Stimulated activated CD4-positive, alpha-beta T cell treated with anti-CD3 and anti-CD28 coated beads, Interleukin-1b, Interleukin-23, amount 100 ng/mL, for 48 hours (primary cell): ENCODE measurements around the gene PCDHGA7.
"Not testable (repeated sequence)": the region's sequence is repeated elsewhere in the genome, so short reads cannot be mapped to it uniquely, and the experiment has no call there.

Experiments
- DNase-seq: peaks from one replicate; pipeline ENCODE4 v3.0.0-alpha.2; 2020

Gene PCDHGA7

DNA sequence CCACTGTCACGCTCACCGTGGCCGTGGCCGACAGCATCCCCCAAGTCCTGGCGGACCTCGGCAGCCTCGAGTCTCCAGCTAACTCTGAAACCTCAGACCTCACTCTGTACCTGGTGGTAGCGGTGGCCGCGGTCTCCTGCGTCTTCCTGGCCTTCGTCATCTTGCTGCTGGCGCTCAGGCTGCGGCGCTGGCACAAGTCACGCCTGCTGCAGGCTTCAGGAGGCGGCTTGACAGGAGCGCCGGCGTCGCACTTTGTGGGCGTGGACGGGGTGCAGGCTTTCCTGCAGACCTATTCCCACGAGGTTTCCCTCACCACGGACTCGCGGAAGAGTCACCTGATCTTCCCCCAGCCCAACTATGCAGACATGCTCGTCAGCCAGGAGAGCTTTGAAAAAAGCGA lies 50.2 kb downstream of the PCDHGA7 start:
- not testable (repeated sequence) for DNase-seq

DNA sequence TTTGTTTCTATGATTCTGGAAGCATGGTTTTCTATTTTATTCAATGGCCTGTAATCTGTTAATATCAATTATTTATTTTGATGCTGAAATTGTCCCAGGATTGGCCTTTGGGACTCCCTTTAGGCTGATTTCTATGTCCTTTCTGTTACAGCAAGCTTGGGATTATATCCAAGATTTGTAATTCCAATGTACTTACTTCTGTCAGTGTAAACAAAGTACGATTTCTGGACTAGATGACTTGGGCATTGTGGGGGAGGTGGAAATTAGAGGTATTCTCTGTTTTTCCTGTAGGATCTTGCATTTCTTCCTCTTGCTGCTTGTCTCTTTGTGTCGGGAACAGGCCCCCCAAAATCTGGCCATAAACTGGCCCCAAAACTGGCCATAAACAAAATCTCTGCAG lies 51.5 kb downstream of the PCDHGA7 start:
- DNase-seq, result no peak
